K562 (cell line): ENCODE results near the gene AMIGO1. TPM values are rescaled to one million over a fixed set of nuclear protein-coding genes. Genes with fewer than 3 reads are reported as not detected.

Source experiments
- AFF4 ChIP-seq: sonication (generic); formaldehyde crosslinking; IDR thresholded peaks from 2 replicates; pipeline ENCODE4 v1.8.0; 2023; ENCODE audit warnings: mild to moderate bottlenecking, missing genetic modification reagents
- E2F3 ChIP-seq: fragments of 250-450 bp; sonication (Bioruptor Pico); IDR thresholded peaks from 2 replicates; pipeline ENCODE4 v1.4.0; 2020; ENCODE audit warnings: mild to moderate bottlenecking
- EP400 ChIP-seq: fragments of 450-650 bp; IDR thresholded peaks from 2 replicates; pipeline ENCODE4 v1.6.1; 2017; ENCODE audit warnings: antibody characterized with exemption, mild to moderate bottlenecking, moderate library complexity
- ETV5 ChIP-seq: sonication (generic); formaldehyde crosslinking; IDR thresholded peaks from 2 replicates; pipeline ENCODE4 v1.4.0; 2020; ENCODE audit warnings: low read depth, mild to moderate bottlenecking, missing genetic modification reagents
- HDAC1 ChIP-seq, 2 experiments: fragments of 450-650 bp; IDR thresholded peaks; 2 replicates each; pipeline ENCODE4 v1.6.1; 2016 to 2017; ENCODE audit warnings: inconsistent platforms in 1 of 2, mild to moderate bottlenecking in 1 of 2, moderate library complexity in 1 of 2
- HDAC2 ChIP-seq: fragments of 450-650 bp; IDR thresholded peaks from 2 replicates; pipeline ENCODE4 v1.6.1; 2016; ENCODE audit warnings: mild to moderate bottlenecking
- HDAC8 ChIP-seq: fragments of 450-650 bp; IDR thresholded peaks from 2 replicates; pipeline ENCODE4 v1.6.1; 2016; ENCODE audit warnings: mild to moderate bottlenecking, missing genetic modification characterization, moderate library complexity, missing compliant biosample characterization
- MAFF ChIP-seq: IDR thresholded peaks from 2 replicates; pipeline ENCODE4 v1.6.1; 2012; ENCODE audit warnings: low read length, improper control_type of control experiment
- MXI1 ChIP-seq: IDR thresholded peaks from 2 replicates; pipeline ENCODE4 v1.6.1; 2011; ENCODE audit warnings: low read depth, mild to moderate bottlenecking, improper control_type of control experiment, low read length
- NBN ChIP-seq: fragments of 450-650 bp; IDR thresholded peaks from 2 replicates; pipeline ENCODE4 v1.6.1; 2016; ENCODE audit warnings: low read depth, mild to moderate bottlenecking
- NFIX ChIP-seq: fragments of 250-450 bp; sonication (Bioruptor Pico); IDR thresholded peaks from 2 replicates; pipeline ENCODE4 v1.4.0; 2020; ENCODE audit warnings: low read depth, mild to moderate bottlenecking, moderate library complexity
- POU5F1 ChIP-seq: fragments of 150-350 bp; IDR thresholded peaks from 2 replicates; pipeline ENCODE4 v1.6.1; 2014; ENCODE audit warnings: borderline replicate concordance, low read length, low read depth, mild to moderate bottlenecking; ENCODE audit not compliant: partially characterized antibody
- RNF2 ChIP-seq: sonication (generic); IDR thresholded peaks from 2 replicates; pipeline ENCODE4 v1.6.1; 2016
- XRCC3 ChIP-seq: fragments of 450-650 bp; IDR thresholded peaks from 2 replicates; pipeline ENCODE4 v1.6.1; 2017; ENCODE audit warnings: mild to moderate bottlenecking, moderate library complexity
- ZBTB1 ChIP-seq: sonication (generic); formaldehyde crosslinking; IDR thresholded peaks from 2 replicates; pipeline ENCODE4 v1.8.1; 2023; ENCODE audit warnings: missing genetic modification reagents, low read depth, mild to moderate bottlenecking, borderline replicate concordance
- ZFP30 ChIP-seq: fragments of 250-450 bp; sonication (Bioruptor Pico); IDR thresholded peaks from 2 replicates; pipeline ENCODE4 v1.8.0; 2022; ENCODE audit warnings: moderate library complexity, mild to moderate bottlenecking, inconsistent platforms, borderline replicate concordance
- ZNF121 ChIP-seq: sonication (generic); formaldehyde crosslinking; conservative IDR thresholded peaks from 2 replicates; pipeline ENCODE4 v1.8.0; 2022; ENCODE audit warnings: missing genetic modification reagents
- polyA plus RNA-seq, 8 experiments: library from polyadenylated mRNA; depleted of rRNA in 4 of 8; stranded (reverse) in 5 of 8; unstranded in 3 of 8; fragments of >200 nt; fragmentation: Nextera tagmentation in 2 of 8; fragmentation: Illumina TruSeq in 1 of 8; extraction: Ambion mirVana in 2 of 8; extraction: Trizol in 1 of 8; gene quantifications; 2 replicates each; pipeline versions ENCODE4 v1.2.1 to v1.2.3, GENCODE V29; 2011 to 2014; ENCODE audit warnings: inconsistent platforms in 1 of 8, missing spikeins in 1 of 8
- total RNA-seq, 7 experiments: library from RNA; depleted of rRNA in 6 of 7; stranded (reverse); fragments of >200 nt in 6 of 7; fragmentation: Illumina TruSeq in 2 of 7; extraction: Trizol in 2 of 7; gene quantifications; 2 replicates each; pipeline versions ENCODE4 v1.2.1 to v1.2.3, GENCODE V29; 2011 to 2021; ENCODE audit warnings: low replicate concordance in 1 of 7
- TF ChIP-seq, protein P1 (sequence below): fragments of 250-450 bp; sonication (Bioruptor Pico); IDR thresholded peaks from 2 replicates; pipeline ENCODE4 v1.6.1; 2021; ENCODE audit warnings: mild to moderate bottlenecking
- TF ChIP-seq, protein P2 (sequence below): fragments of 250-450 bp; sonication (Bioruptor Pico); IDR thresholded peaks from 2 replicates; pipeline ENCODE4 v1.8.0; 2022; ENCODE audit warnings: moderate library complexity, mild to moderate bottlenecking, inconsistent platforms
- TF ChIP-seq, protein P3 (sequence below): fragments of 250-450 bp; sonication (Bioruptor Pico); IDR thresholded peaks from 2 replicates; pipeline ENCODE4 v1.5.0; 2021; ENCODE audit warnings: mild to moderate bottlenecking, moderate library complexity

Gene AMIGO1
- total and polyA plus RNA-seq, 9 of the 15 experiments (the other 6 are each of a cell fraction or from before 2014, with no cell fraction given) = 0.24 to 1.0 (median 0.54) TPM

GRCh38 chr1:109532365-109533136 lies 23.0 kb upstream of the AMIGO1 start (continued):
- TF ChIP-seq AFF4 (CRISPR knock-in tag) (no peak), NBN (no peak), NFIX (CRISPR knock-in tag) (no peak), POU5F1 (no peak), ZNF121 (CRISPR knock-in tag) (no peak), EP400 (no peak), XRCC3 (no peak), ZFP30 (no peak), ZBTB1 (CRISPR knock-in tag) (no peak), RNF2 (no peak), HDAC8 (tag) (no peak), MAFF (no peak), E2F3 (CRISPR knock-in tag) (no peak), HDAC2 (peak; percentile 42; the same call in 1 of the 2 replicates), ETV5 (CRISPR knock-in tag) (peak; percentile 82), HDAC1 (IDR thresholded peaks at IDR 0.05) (peak in 1 of 2 experiments; percentile 48; a peak in 1 of 4 replicates), MXI1 (no peak)
- TF ChIP-seq, protein P1, sequence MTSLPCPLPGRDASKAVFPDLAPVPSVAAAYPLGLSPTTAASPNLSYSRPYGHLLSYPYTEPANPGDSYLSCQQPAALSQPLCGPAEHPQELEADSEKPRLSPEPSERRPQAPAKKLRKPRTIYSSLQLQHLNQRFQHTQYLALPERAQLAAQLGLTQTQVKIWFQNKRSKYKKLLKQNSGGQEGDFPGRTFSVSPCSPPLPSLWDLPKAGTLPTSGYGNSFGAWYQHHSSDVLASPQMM (CRISPR knock-in tag) = no peak
- TF ChIP-seq, protein P2, sequence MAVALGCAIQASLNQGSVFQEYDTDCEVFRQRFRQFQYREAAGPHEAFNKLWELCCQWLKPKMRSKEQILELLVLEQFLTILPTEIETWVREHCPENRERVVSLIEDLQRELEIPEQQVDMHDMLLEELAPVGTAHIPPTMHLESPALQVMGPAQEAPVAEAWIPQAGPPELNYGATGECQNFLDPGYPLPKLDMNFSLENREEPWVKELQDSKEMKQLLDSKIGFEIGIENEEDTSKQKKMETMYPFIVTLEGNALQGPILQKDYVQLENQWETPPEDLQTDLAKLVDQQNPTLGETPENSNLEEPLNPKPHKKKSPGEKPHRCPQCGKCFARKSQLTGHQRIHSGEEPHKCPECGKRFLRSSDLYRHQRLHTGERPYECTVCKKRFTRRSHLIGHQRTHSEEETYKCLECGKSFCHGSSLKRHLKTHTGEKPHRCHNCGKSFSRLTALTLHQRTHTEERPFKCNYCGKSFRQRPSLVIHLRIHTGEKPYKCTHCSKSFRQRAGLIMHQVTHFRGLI (CRISPR knock-in tag) = no peak
- TF ChIP-seq, protein P3, sequence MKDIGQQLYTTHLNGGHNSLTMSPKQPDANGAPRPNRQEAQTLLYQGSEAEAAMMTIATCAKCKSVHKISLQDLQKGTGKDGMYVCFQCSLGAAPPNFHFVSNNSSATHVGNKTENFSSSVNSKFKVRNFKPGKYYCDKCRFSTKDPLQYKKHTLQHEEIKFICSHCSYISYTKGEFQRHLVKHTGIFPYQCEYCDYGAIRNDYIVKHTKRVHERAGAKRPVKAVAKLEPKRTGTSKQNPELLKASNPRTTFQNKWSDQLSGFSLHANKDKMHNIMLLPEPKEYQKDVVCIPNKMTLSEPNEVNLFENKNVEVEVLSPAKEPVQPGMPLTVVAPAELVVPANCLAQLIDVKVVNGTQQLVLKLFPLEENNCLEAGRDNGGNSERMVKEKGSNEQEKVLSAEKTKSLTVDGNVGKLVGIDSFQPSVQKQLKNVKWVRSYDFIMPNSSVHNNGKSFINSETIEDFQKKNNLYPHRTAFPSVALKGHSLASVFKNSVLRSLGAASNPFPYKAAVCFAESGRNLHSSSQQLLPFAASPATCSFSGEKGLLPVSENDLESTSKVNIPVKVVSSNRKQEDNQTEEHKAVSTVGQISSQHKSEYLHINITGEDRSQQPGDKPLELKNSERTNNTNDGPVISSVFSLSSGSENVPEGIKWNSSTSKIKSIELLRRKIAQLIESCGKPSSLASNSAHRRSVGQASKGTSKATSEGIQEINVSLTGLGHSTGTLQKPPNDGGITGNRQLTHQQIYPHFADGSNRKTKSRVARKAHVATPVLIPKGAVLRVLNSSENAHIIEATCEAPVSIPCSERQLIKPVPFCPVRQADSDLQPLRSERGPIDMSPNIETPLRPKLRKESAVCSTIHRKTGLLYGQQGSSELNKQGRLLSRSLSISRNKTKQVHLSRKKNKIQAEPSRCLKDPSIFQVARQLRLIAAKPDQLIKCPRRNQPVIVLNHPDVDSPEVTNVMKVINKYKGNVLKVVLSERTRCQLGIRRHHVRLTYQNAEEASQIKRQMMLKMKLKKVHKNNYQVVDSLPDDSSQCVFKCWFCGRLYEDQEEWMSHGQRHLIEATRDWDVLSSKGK = no peak
